Thyroid gland (tissue), 4 donors: ENCODE data around the gene NCOA5. TPM values are rescaled to one million over a fixed set of nuclear protein-coding genes. Genes with fewer than 3 reads are reported as not detected.

Source experiments
- DNase-seq, 2 donors: peaks; one replicate each; pipeline ENCODE4 v3.0.0-alpha.2; 2019
- H3K27ac ChIP-seq, 3 donors: fragments of 200-600 bp; sonication (generic); 1 replicate in 2 of 3; 2 replicates in 1 of 3; pipeline ENCODE4 v1.5.1; 2016 to 2019; ENCODE audit warnings: mild to moderate bottlenecking in 1 of 3, moderate library complexity in 1 of 3
- H3K27me3 ChIP-seq: fragments of 200-600 bp; sonication (generic); one replicate; pipeline ENCODE4 v1.5.1; 2019
- H3K36me3 ChIP-seq, 2 donors: fragments of 200-600 bp; sonication (generic); one replicate each; pipeline ENCODE4 v1.5.1; 2016 to 2019
- H3K4me1 ChIP-seq, 2 donors: fragments of 200-600 bp; sonication (generic); one replicate each; pipeline ENCODE4 v1.5.1; 2017 to 2019
- H3K4me3 ChIP-seq, 3 donors: fragments of 200-600 bp; sonication (generic); replicated peaks in 1 of 3; 1 replicate in 2 of 3; 2 replicates in 1 of 3; pipeline ENCODE4 v1.5.1; 2016; ENCODE audit warnings: mild to moderate bottlenecking in 1 of 3
- H3K9me3 ChIP-seq: fragments of 200-600 bp; sonication (generic); one replicate; pipeline ENCODE4 v1.5.1; 2017
- POLR2A ChIP-seq, 2 donors: fragments of 450-650 bp; IDR thresholded peaks; one replicate each; pipeline ENCODE4 v1.6.1; 2017; ENCODE audit warnings: antibody characterized with exemption in 2 of 2, mild to moderate bottlenecking in 2 of 2, moderate library complexity in 1 of 2
- WGBS, 2 donors: methylation state at CpG; one replicate each; pipeline ENCODE4 v1.1.5; 2017; 5-methylcytosine and 5-hydroxymethylcytosine counted together
- intact Hi-C: fragments of 100-400 bp; cut with DNase I; formaldehyde crosslinking; loops from one replicate; pipeline ENCODE4 v1.15.1; 2023
- total RNA-seq, 4 donors: library from RNA; depleted of rRNA; stranded (reverse); fragments of >200 nt; gene quantifications; one replicate each; pipeline ENCODE4 v1.2.3, GENCODE V29; 2016
- TF ChIP-seq, protein P1 (sequence below), 6 experiments: fragments of 200-600 bp in 3 of 6; fragments of 450-650 bp in 3 of 6; sonication (generic) in 3 of 6; IDR thresholded peaks; one replicate each; pipeline ENCODE4 v1.5.1; 2016 to 2019; ENCODE audit warnings: antibody characterized with exemption in 6 of 6, mild to moderate bottlenecking in 2 of 6, inconsistent platforms in 1 of 6, moderate library complexity in 1 of 6

The NCOA5 gene
- total RNA-seq, 4 donors from 2014 or later: 31.4 to 46.1 (median 37.4) TPM

DNA sequence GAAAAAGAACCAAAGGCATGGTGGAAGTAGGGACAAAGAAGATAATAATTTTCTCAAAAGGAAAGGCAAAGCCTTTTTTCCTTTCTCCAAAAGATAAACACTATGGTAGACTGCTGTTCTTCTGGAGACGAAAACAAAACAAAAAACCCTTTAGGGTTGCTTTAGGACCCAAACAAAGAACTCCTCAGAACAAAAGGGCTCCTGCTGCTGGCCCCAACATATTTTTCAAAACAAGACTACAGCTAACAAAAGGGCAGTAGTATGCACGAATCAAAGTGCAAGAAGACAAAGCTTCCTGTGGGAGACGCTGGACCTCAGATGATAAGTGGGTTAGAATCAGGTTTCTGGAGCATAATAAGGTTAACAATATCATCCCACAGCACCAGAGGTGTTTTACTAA lies 15.8 kb downstream of the NCOA5 start:
- H3K27me3 ChIP-seq: no peaks in the 10 kb centered on the region
- no peak overlapping the region for H3K27ac ChIP-seq
- TF ChIP-seq, protein P1, sequence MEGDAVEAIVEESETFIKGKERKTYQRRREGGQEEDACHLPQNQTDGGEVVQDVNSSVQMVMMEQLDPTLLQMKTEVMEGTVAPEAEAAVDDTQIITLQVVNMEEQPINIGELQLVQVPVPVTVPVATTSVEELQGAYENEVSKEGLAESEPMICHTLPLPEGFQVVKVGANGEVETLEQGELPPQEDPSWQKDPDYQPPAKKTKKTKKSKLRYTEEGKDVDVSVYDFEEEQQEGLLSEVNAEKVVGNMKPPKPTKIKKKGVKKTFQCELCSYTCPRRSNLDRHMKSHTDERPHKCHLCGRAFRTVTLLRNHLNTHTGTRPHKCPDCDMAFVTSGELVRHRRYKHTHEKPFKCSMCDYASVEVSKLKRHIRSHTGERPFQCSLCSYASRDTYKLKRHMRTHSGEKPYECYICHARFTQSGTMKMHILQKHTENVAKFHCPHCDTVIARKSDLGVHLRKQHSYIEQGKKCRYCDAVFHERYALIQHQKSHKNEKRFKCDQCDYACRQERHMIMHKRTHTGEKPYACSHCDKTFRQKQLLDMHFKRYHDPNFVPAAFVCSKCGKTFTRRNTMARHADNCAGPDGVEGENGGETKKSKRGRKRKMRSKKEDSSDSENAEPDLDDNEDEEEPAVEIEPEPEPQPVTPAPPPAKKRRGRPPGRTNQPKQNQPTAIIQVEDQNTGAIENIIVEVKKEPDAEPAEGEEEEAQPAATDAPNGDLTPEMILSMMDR (IDR thresholded peaks at IDR 0.05): no peak
- no peak for TF ChIP-seq POLR2A (IDR thresholded peaks at IDR 0.05)
- no peak for DNase-seq
- H3K4me3 ChIP-seq: no peak overlapping the region
- intact Hi-C loops: no loop called here
- peaks cover 34 to 36% of the 10 kb centered on the region in 2 donors for H3K36me3 ChIP-seq
- H3K9me3 ChIP-seq: no peaks in the 10 kb centered on the region
- H3K4me1 ChIP-seq: peaks cover 0 to 6% of the 10 kb centered on the region in 2 donors
- WGBS, 2 donors: 69 to 73% methylated on average over 3 of the region's 3 CpGs

DNA sequence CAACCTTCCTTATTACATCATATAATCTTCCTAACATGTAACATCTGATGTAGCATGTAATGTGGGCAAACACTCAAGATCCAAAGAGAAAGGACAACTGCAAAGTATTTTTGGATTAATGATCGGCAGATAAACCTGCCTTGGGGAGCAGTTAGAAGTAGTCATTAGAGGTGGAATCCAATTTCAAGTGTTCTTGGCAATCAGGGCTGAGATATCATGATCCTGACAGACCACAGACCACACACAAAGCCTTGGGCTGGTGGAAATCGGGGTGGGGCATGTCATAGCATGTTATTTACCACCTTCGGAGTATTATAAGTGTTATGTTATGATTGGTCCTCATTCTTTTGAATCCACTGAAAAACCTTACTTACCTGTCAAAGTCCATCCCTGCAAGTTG lies 16.3 kb downstream of the NCOA5 start:
- Histone ChIP-seq H3K27ac (no peak overlapping the region), H3K4me3 (no peak overlapping the region), H3K4me1 (peaks cover 0 to 6% of the 10 kb centered on the region in 2 donors), H3K36me3 (peaks cover 31 to 34% of the 10 kb centered on the region in 2 donors), H3K27me3 (no peaks in the 10 kb centered on the region), H3K9me3 (no peaks in the 10 kb centered on the region)
- DNase-seq: no peak
- TF ChIP-seq POLR2A (IDR thresholded peaks at IDR 0.05): no peak
- TF ChIP-seq, protein P1 (IDR thresholded peaks at IDR 0.05): no peak
- WGBS, 2 donors: 88 to 92% methylated on average over 3 of the region's 3 CpGs
- intact Hi-C loops: no loop called here

DNA sequence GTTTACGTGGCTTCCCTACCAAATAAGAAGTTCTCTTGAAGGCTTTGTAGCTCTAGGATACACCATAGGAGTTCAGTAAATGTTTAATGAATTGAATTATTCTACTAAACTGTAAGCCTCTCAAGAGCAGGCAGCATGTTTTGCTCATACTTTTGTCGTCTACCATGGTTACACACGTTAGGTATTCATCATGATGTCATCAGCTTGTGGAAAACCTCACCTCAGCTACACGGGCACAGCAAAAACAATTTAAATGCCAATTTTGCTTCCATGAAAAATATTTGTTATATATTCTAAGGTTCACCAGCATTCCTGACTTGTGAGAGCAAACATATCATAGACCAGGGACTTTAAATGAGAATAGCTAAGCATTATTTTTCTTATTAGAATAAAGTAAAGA lies 16.7 kb downstream of the NCOA5 start:
- 92 to 94% methylated on average over 4 of the region's 4 CpGs for WGBS, 2 donors
- Histone ChIP-seq H3K9me3 (no peaks in the 10 kb centered on the region), H3K27ac (no peak overlapping the region), H3K4me3 (no peak overlapping the region), H3K27me3 (no peaks in the 10 kb centered on the region), H3K36me3 (peaks cover 31 to 37% of the 10 kb centered on the region in 2 donors), H3K4me1 (peaks cover 0 to 6% of the 10 kb centered on the region in 2 donors)
- TF ChIP-seq, protein P1 (IDR thresholded peaks at IDR 0.05): no peak
- TF ChIP-seq POLR2A (IDR thresholded peaks at IDR 0.05): no peak
- DNase-seq: no peak
- intact Hi-C loops: no loop called here

DNA sequence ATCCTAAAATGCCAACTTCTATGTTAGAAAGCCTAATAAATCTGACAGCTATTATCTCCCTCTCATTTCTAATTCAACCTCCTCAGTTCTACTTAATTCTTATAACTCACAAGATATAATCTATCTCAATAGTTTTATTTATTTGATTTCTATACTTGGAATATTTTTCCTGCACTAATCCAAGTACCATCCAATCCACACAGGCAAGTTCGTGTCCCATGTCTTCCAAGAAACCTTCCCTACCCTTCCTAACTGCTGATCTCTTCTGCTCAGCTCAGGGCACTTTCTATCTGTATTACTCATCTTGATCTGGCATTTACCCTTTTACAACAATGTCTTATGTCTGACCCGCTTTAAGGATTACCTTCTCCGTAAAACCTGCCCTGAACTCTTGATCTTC lies 18.2 kb downstream of the NCOA5 start:
- 89 to 93% methylated on average over 3 of the region's 3 CpGs for WGBS, 2 donors
- no peaks in the 10 kb centered on the region for H3K27me3 ChIP-seq
- DNase-seq: no peak
- H3K27ac ChIP-seq: no peak overlapping the region
- H3K4me3 ChIP-seq: no peak overlapping the region
- H3K4me1 ChIP-seq: peaks cover 0 to under 1% of the 10 kb centered on the region in 2 donors
- intact Hi-C loops: no loop called here
- H3K36me3 ChIP-seq: peaks cover 41 to 43% of the 10 kb centered on the region in 2 donors
- no peaks in the 10 kb centered on the region for H3K9me3 ChIP-seq
- TF ChIP-seq POLR2A (IDR thresholded peaks at IDR 0.05): no peak
- TF ChIP-seq, protein P1 (IDR thresholded peaks at IDR 0.05): no peak

DNA sequence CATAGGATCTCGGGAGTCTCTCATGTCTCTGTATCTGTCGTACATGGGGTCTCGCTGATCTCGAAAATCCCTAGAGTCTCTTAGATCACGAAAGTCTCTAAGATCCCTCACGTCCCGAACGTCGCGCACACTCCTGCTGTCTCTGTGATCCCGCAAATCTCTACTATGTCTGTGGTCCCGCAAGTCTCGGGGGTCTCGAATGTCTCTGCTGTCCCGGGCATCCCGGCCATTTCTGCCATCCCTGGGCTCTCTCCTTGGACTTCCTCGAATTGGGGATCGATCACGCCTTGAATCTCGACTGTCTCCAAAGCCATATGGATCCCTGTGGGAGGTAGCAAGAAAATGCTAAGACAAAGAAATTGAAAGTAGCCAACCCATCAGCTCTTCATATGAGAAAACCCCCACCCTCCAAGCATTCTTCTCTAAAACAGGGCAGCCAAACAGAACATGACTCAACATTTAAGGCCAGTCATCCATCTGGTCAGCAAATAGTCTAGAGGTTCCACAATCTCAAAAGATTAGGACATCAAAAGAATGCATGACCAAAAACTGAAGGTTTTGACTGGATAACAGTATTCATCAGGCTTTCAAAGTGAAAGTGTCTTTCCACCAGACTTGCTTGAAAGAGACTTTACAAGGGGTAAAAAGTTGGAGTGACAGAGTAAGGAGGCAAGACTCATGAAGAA lies 19.4 kb downstream of the NCOA5 start:
- H3K36me3 ChIP-seq: peaks cover 48 to 55% of the 10 kb centered on the region in 2 donors
- H3K9me3 ChIP-seq: no peaks in the 10 kb centered on the region
- no peak for DNase-seq
- H3K4me3 ChIP-seq: no peak overlapping the region
- no peak for TF ChIP-seq POLR2A (IDR thresholded peaks at IDR 0.05)
- TF ChIP-seq, protein P1 (IDR thresholded peaks at IDR 0.05): no peak
- H3K27ac ChIP-seq: no peak overlapping the region
- 95 to 96% methylated on average over 20 of the region's 20 CpGs for WGBS, 2 donors
- no peaks in the 10 kb centered on the region for H3K4me1 ChIP-seq
- H3K27me3 ChIP-seq: no peaks in the 10 kb centered on the region
- intact Hi-C loops: no loop called here
